Measurements from ENCODE around the gene SGPL1.
A peak's percentile ranks its signal among the peaks of the same experiment; 100 is the strongest.
"Not testable (repeated sequence)": the region's sequence is repeated elsewhere in the genome, so short reads cannot be mapped to it uniquely, and the experiment has no call there.

Gene SGPL1

GRCh38 chr10:70815504-70816219, at the start of gene SGPL1:
SGPL1 (plus strand) TSS chr10:70815948; CDS start chr10:70816854, 906 bp downstream.
- POLR2A ChIA-PET (ENCODE audit: low non-redundant PET) = interaction anchor here (0.6 to 1.0 kb wide), 2 partner anchors 50 to 52 kb away, joined by 4 to 6 read pairs; no protein-coding TSS in a partner anchor
- DNase-seq (ENCODE audit: low spot score) = peak; percentile 95
- peak within 1 kb of the TSS; percentile 96 for H3K27ac ChIP-seq
- CTCF ChIA-PET = interaction anchor here (0.7 to 1.2 kb wide), 7 partner anchors 10 to 96 kb away, joined by 3 to 9 read pairs (median 4); no protein-coding TSS in a partner anchor
- TF ChIP-seq CTCF (conservative IDR thresholded peaks at IDR 0.05; ENCODE audit: low read depth) = peak; percentile 98

GRCh38 chr10:70768026-70768685, 47.6 kb upstream of the SGPL1 start:
- CTCF ChIA-PET; POLR2A ChIA-PET (ENCODE audit: low non-redundant PET); H3K27ac ChIP-seq; DNase-seq (ENCODE audit: low spot score): not testable (repeated sequence)

DNA sequence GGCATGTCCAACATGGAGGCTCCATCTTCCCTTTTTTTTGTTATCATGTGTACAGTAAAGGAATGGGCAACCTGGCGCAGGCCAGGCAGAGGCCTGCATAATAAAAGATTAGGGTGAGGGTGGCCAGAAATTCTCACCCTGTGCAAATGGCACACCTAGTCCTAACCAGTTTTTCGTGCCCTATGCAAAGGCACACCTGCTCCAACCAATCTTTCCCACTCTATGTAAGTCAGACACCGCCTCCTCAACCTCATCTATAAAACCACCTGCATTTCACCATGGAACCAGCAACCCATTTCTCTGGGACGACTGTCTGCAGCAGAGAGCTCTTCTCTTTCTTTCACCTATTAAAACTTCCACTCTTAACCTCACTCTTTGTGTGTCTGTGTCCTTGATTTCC, 46.6 kb upstream of the SGPL1 start:
- no peak for TF ChIP-seq CTCF (conservative IDR thresholded peaks at IDR 0.05; ENCODE audit: low read depth)
- CTCF ChIA-PET = no interaction called here
- POLR2A ChIA-PET (ENCODE audit: low non-redundant PET) = no interaction called here
- DNase-seq (ENCODE audit: low spot score) = no peak
- no peak overlapping the region for H3K27ac ChIP-seq

DNA sequence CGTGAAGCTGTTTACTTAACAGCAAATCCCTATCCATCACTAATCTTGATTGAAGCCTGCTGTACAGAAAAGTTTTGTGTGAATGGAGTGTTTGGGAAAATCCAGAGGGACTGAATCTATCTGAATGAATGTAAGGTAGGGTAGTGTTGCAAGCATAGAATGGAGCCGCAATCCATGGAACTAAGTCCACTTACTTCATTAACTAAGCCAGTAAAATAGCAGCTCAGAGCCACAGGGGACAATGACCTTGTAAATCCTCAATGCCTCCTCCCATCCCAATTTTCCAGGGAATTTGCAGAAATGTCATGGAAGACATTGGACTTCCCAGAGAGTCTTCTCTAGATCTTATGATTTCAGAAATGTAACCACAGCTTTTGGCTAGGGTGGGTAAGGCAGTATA, 45.7 kb upstream of the SGPL1 start:
- no peak for TF ChIP-seq CTCF (conservative IDR thresholded peaks at IDR 0.05; ENCODE audit: low read depth)
- H3K27ac ChIP-seq = no peak overlapping the region
- POLR2A ChIA-PET (ENCODE audit: low non-redundant PET) = no interaction called here
- DNase-seq (ENCODE audit: low spot score) = no peak
- CTCF ChIA-PET = interaction anchor here (0.6 kb wide), 2 partner anchors 17 to 1185 kb away, joined by 3 to 4 read pairs; no protein-coding TSS in a partner anchor

- CTCF ChIA-PET = interaction anchor here (0.6 kb wide), 2 partner anchors 16 to 1186 kb away, joined by 3 to 4 read pairs; no protein-coding TSS in a partner anchor
- H3K27ac ChIP-seq; POLR2A ChIA-PET (ENCODE audit: low non-redundant PET): not testable (repeated sequence)
These were observed 45.2 kb upstream of the SGPL1 start for GRCh38 chr10:70770516-70770915.

DNA sequence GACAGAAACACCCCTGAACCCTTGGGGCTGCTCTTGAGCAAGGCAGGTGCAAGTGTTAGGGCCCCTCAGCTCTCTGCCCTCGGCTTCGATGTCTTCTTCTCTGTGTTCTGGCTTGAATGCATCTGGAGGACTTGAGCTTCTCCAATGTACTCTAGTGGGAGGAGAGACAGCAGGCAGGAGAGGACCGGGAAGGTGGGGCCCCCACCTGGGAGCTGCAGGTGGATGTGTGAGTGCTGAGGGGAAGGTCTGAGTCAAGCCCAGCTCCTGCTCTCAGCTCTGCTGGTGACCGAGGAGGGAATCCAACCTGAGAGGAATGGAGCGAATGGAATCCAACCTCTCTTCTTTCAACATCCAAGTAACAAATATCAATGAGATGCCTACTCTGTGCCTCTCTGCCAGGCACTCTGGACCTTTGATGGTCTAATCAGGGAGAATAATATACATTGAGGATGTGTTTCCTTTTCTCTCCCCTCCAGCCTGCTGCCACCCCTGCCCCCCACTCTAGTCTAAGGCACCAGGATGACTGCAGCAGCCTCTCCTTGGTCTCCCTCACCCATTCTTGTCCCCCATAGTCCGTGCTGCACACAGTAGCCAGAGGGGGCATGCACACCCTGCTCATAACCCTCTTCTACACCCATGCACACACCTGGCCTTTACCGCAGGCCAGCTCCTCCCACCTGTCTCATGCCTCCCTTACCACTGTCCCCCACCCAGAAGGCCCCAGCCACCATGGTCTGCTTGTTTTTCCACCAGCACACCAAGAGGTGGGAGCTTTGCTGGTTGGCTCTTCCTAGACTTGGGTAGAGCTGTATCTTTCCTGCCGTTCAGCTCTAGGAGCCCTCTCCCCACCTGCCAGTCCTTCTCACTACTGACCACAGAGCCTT, 44.2 kb upstream of the SGPL1 start:
- ChIA-PET POLR2A (ENCODE audit: low non-redundant PET) (no interaction called here), CTCF (interaction anchor here (0.9 to 1.1 kb wide), 2 partner anchors 11 to 310 kb away, joined by 3 read pairs; no protein-coding TSS in a partner anchor)
- no peak overlapping the region for H3K27ac ChIP-seq
- no peak for TF ChIP-seq CTCF (conservative IDR thresholded peaks at IDR 0.05; ENCODE audit: low read depth)
- no peak for DNase-seq (ENCODE audit: low spot score)

More at GRCh38 chr10:70770516-70770915, 45.2 kb upstream of the SGPL1 start:
- DNase-seq (ENCODE audit: low spot score) = not testable (repeated sequence)

DNA sequence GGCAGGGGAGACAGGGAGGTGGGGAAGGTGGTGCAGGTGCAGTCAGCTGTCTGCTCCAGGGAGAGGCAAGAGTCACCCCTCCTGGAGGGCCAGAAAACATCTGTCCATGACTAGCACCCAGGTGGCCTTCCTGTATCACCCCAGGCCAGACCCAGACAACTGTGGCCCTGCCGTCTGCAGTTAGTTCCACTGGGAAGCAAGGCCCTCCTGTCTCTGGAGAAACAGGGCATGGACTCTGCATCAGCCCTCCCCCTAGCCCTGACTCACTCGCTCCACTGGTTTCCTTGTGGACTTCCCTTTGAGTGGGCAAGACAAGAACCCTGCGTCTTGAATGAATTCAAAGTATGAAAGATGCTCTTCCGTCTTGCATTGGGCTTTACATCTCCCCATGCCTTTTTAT, 43.1 kb upstream of the SGPL1 start:
- no peak overlapping the region for H3K27ac ChIP-seq
- CTCF ChIA-PET = no interaction called here
- POLR2A ChIA-PET (ENCODE audit: low non-redundant PET) = no interaction called here
- DNase-seq (ENCODE audit: low spot score) = no peak
- no peak for TF ChIP-seq CTCF (conservative IDR thresholded peaks at IDR 0.05; ENCODE audit: low read depth)

Data from RWPE1 (cell line).